Activated CD4-positive, alpha-beta memory T cell treated with anti-CD3 and anti-CD28 coated beads, Interleukin-2, amount 10 ng/mL, durations not matched to agents 7 days and 5 days (primary cell): Measurements from ENCODE around the gene SATL1. TPM values are rescaled to one million over a fixed set of nuclear protein-coding genes. Genes with fewer than 3 reads are reported as not detected.

Experiments used
- CTCF ChIA-PET: fragments of 350-600 bp; sonication (Branson Sonifier 250); formaldehyde crosslinking; loops from one replicate; lab custom pipeline; 2021; ENCODE audit warnings: antibody characterized with exemption, inconsistent platforms; lab: Charles Lee
- POLR2A ChIA-PET: fragments of 350-600 bp; sonication (Branson Sonifier 250); formaldehyde crosslinking; loops from one replicate; lab custom pipeline; 2021; ENCODE audit warnings: antibody characterized with exemption; lab: Charles Lee
- DNase-seq: peaks from one replicate; pipeline ENCODE4 v3.0.0-alpha.2; 2020
- H3K27ac Mint-ChIP-seq: one replicate; pipeline ENCODE4 v1.8.0; 2021; ENCODE audit warnings: mild to moderate bottlenecking, mixed read lengths
- H3K27me3 Mint-ChIP-seq: one replicate; pipeline ENCODE4 v1.8.0; 2021; ENCODE audit warnings: mixed read lengths
- H3K36me3 Mint-ChIP-seq: one replicate; pipeline ENCODE4 v1.8.0; 2021; ENCODE audit warnings: low read depth, mixed read lengths
- H3K4me1 Mint-ChIP-seq: one replicate; pipeline ENCODE4 v1.8.0; 2021; ENCODE audit warnings: mixed read lengths
- H3K4me3 Mint-ChIP-seq: one replicate; pipeline ENCODE4 v1.8.0; 2021; ENCODE audit warnings: mild to moderate bottlenecking, mixed read lengths
- H3K9me3 Mint-ChIP-seq: one replicate; pipeline ENCODE4 v1.8.0; 2021; ENCODE audit warnings: mixed read lengths
- total RNA-seq, 2 experiments: library from RNA; stranded (reverse); gene quantifications; one replicate each; pipeline ENCODE4 v1.2.3, GENCODE V29; 2021

Gene SATL1
- total RNA-seq, 2 experiments from 2014 or later = not detected

DNA sequence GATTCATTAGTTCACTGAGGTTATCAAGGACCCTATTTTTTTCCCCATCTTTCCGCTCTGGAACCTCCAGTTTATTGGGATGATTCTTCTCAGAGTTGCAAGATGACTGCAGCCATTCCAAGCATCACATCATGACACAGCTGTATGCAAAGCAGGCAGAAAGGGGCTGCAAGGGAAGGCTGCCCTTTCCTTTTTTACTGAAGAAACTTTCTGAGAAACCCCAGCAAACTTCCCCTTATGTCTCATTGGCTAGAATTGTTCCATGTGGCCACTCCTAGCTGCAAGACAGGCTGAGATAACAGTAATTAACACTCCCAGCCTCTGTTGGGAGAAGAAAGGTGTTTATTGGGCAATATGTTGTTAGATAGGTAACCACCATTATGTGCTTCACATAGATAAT lies 102.6 kb downstream of the SATL1 start:
- POLR2A ChIA-PET = no interaction called here
- H3K36me3 Mint-ChIP-seq = no peaks in the 10 kb centered on the region
- no peak overlapping the region for H3K27ac Mint-ChIP-seq
- H3K9me3 Mint-ChIP-seq = no peaks in the 10 kb centered on the region
- no peak for DNase-seq
- no peaks in the 10 kb centered on the region for H3K4me1 Mint-ChIP-seq
- no peaks in the 10 kb centered on the region for H3K27me3 Mint-ChIP-seq
- CTCF ChIA-PET = no interaction called here
- H3K4me3 Mint-ChIP-seq = no peak overlapping the region

DNA sequence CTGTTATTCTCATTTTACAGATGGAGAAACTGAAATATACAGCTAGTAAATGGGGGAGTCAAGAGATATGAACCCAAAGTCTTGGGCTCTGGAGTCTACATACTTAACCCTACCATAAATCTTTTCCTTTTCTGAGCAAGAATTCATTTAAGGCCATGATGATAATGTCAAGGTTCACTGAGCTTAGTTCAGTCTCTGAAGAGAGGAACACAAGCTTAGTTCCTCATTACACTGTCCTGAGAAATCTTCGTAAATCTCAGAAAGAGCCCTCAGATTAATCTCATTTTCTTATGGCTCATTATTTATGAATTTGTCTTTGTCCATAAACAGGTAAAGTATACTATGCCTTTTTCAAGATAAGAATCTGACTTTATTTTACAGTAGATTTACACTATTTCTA lies 104.2 kb downstream of the SATL1 start:
- no peak overlapping the region for H3K4me3 Mint-ChIP-seq
- no peak for DNase-seq
- ChIA-PET POLR2A (no interaction called here), CTCF (no interaction called here)
- H3K36me3 Mint-ChIP-seq = no peaks in the 10 kb centered on the region
- no peaks in the 10 kb centered on the region for H3K4me1 Mint-ChIP-seq
- no peak overlapping the region for H3K27ac Mint-ChIP-seq
- H3K9me3 Mint-ChIP-seq = no peaks in the 10 kb centered on the region
- H3K27me3 Mint-ChIP-seq = no peaks in the 10 kb centered on the region

- no peaks in the 10 kb centered on the region for H3K9me3 Mint-ChIP-seq
- no peak overlapping the region for H3K4me3 Mint-ChIP-seq
- CTCF ChIA-PET = no interaction called here
- DNase-seq = no peak
- no peaks in the 10 kb centered on the region for H3K4me1 Mint-ChIP-seq
- no peaks in the 10 kb centered on the region for H3K36me3 Mint-ChIP-seq
- POLR2A ChIA-PET = no interaction called here
- H3K27me3 Mint-ChIP-seq = no peaks in the 10 kb centered on the region
- H3K27ac Mint-ChIP-seq = no peak overlapping the region
Measured at GRCh38 chrX:85136409-85136808, 107.2 kb downstream of the SATL1 start.

- Mint-ChIP-seq H3K9me3 (no peaks in the 10 kb centered on the region), H3K27ac (no peak overlapping the region), H3K4me1 (no peaks in the 10 kb centered on the region), H3K4me3 (no peak overlapping the region), H3K36me3 (no peaks in the 10 kb centered on the region), H3K27me3 (no peaks in the 10 kb centered on the region)
- ChIA-PET CTCF (no interaction called here), POLR2A (no interaction called here)
- no peak for DNase-seq
Measured at GRCh38 chrX:85115252-85115651, 128.3 kb downstream of the SATL1 start.

GRCh38 chrX:85114776-85115175 lies 128.8 kb downstream of the SATL1 start:
- no peaks in the 10 kb centered on the region for H3K36me3 Mint-ChIP-seq
- CTCF ChIA-PET = no interaction called here

DNA sequence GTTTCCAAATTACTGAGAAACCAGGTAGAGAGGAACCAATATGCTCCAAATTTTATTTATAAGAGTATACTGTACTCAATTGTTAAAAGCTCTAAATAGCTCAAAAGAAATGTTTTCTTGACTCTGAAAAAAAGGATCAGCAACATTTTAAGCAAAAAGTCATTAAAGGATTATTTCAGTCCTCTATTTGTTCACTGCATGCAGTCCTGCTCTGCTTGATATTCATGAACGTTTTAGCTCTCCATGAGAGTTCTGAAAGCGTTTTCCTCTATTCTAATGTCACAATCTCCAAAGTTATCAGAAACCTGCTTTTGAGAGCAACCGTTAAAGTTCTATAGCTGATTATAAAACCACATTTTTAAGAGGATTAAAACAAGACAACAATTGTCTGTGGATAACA lies 129.4 kb downstream of the SATL1 start:
- POLR2A ChIA-PET = no interaction called here
- Mint-ChIP-seq H3K4me1 (no peaks in the 10 kb centered on the region), H3K27me3 (no peaks in the 10 kb centered on the region), H3K9me3 (no peaks in the 10 kb centered on the region), H3K27ac (no peak overlapping the region), H3K4me3 (no peak overlapping the region), H3K36me3 (no peaks in the 10 kb centered on the region)
- CTCF ChIA-PET = no interaction called here
- no peak for DNase-seq

More at GRCh38 chrX:85114776-85115175, 128.8 kb downstream of the SATL1 start:
- Mint-ChIP-seq H3K27ac (no peak overlapping the region), H3K4me1 (no peaks in the 10 kb centered on the region), H3K27me3 (no peaks in the 10 kb centered on the region), H3K9me3 (no peaks in the 10 kb centered on the region), H3K4me3 (no peak overlapping the region)
- DNase-seq = no peak
- POLR2A ChIA-PET = no interaction called here

- Mint-ChIP-seq H3K9me3 (no peaks in the 10 kb centered on the region), H3K27me3 (no peaks in the 10 kb centered on the region), H3K36me3 (no peaks in the 10 kb centered on the region), H3K4me3 (no peak overlapping the region), H3K4me1 (no peaks in the 10 kb centered on the region), H3K27ac (no peak overlapping the region)
- CTCF ChIA-PET = no interaction called here
- no peak for DNase-seq
- POLR2A ChIA-PET = no interaction called here
Measured at GRCh38 chrX:85113746-85114145, 129.8 kb downstream of the SATL1 start.

- Mint-ChIP-seq H3K9me3 (no peaks in the 10 kb centered on the region), H3K4me1 (no peaks in the 10 kb centered on the region), H3K27ac (no peak overlapping the region), H3K36me3 (no peaks in the 10 kb centered on the region), H3K4me3 (no peak overlapping the region), H3K27me3 (no peaks in the 10 kb centered on the region)
- CTCF ChIA-PET = interaction anchor here (1.2 kb wide), 1 partner anchor 28 kb away, joined by 4 read pairs; no protein-coding TSS in a partner anchor
- no peak for DNase-seq
- POLR2A ChIA-PET = no interaction called here
Measured at GRCh38 chrX:85112293-85112692, 131.3 kb downstream of the SATL1 start.

GRCh38 chrX:85111347-85111746 lies 132.2 kb downstream of the SATL1 start:
- POLR2A ChIA-PET = no interaction called here
- no peak overlapping the region for H3K4me3 Mint-ChIP-seq
- no peaks in the 10 kb centered on the region for H3K9me3 Mint-ChIP-seq
- H3K36me3 Mint-ChIP-seq = no peaks in the 10 kb centered on the region
- H3K27ac Mint-ChIP-seq = no peak overlapping the region
- H3K4me1 Mint-ChIP-seq = no peaks in the 10 kb centered on the region
- no peaks in the 10 kb centered on the region for H3K27me3 Mint-ChIP-seq
- no peak for DNase-seq
- CTCF ChIA-PET = interaction anchor here (0.9 to 1.2 kb wide), 2 partner anchors 11 to 27 kb away, joined by 3 to 4 read pairs; no protein-coding TSS in a partner anchor

DNA sequence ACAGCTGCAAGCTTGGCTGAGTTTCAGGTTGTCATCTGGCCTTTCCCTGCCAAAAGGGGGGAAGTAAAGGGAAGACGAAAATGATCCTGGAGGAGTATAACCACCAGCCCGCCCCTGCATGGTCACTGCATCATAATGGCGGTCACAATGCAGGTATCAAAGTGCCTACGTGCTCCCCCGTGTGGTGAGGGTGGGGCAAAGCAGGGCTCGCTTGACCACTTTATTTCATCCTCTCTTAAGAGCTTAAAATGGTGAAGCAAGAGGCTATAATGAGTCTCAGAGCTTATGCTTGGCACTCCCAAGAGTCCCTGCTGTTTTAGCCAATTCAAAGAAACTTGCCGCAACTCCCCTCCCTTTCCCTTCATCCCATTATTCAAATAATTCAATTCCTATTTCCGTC lies 134.3 kb downstream of the SATL1 start:
- Mint-ChIP-seq H3K4me1 (no peaks in the 10 kb centered on the region), H3K9me3 (no peaks in the 10 kb centered on the region), H3K27ac (no peak overlapping the region), H3K4me3 (no peak overlapping the region), H3K36me3 (no peaks in the 10 kb centered on the region), H3K27me3 (no peaks in the 10 kb centered on the region)
- DNase-seq = no peak
- CTCF ChIA-PET = interaction anchor here (0.8 kb wide), 1 partner anchor 26 kb away, joined by 3 read pairs; no protein-coding TSS in a partner anchor
- POLR2A ChIA-PET = no interaction called here

DNA sequence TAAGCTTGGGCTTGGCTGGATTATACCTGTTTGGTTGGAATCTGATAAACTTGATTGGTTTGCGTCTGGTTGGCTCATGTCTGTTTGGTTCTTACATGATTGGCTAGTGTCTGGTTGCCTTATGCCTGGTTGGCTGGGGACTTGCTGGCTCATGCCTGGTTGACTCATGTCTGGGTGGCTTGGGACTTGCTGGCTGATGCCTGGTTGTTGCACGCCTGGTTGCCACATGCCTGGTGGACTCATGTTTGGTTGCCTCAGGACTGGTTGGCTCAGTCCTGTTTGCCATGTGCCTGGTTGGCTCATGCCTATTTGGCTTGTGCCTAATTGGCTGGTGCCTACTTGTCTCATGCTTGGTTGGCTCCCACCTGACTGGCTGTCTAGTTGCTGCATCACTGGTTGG lies 135.4 kb downstream of the SATL1 start:
- H3K27ac Mint-ChIP-seq = no peak overlapping the region
- ChIA-PET CTCF (no interaction called here), POLR2A (no interaction called here)
- no peak overlapping the region for H3K4me3 Mint-ChIP-seq
- H3K36me3 Mint-ChIP-seq = no peaks in the 10 kb centered on the region
- DNase-seq = no peak
- no peaks in the 10 kb centered on the region for H3K4me1 Mint-ChIP-seq
- no peaks in the 10 kb centered on the region for H3K27me3 Mint-ChIP-seq
- H3K9me3 Mint-ChIP-seq = no peaks in the 10 kb centered on the region

DNA sequence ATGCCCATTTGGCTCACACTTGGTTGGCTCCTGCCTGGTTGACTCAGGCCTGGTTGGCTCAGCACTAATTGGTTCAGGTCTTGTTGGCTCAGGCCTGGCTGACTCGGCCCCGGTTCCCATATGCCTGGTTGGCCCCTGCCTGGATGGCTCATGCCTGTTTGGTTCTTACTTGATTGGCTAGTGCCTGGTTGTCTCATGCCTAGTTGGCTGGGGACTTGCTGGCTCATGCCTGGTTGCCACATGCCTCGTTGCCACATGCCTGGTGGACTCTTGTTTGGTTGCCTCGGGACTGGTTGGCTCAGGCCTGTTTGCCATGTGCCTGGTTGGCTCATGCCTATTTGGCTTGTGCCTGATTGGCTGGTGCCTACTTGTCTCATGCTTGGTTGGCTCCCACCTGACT lies 136.2 kb downstream of the SATL1 start:
- no peak for DNase-seq
- H3K27me3 Mint-ChIP-seq = no peaks in the 10 kb centered on the region
- CTCF ChIA-PET = no interaction called here

GRCh38 chrX:85089321-85089840 lies 154.2 kb downstream of the SATL1 start:
- Mint-ChIP-seq H3K27ac (no peak overlapping the region), H3K27me3 (no peaks in the 10 kb centered on the region), H3K9me3 (no peaks in the 10 kb centered on the region), H3K4me1 (no peaks in the 10 kb centered on the region), H3K36me3 (peaks cover 11% of the 10 kb centered on the region), H3K4me3 (no peak overlapping the region)
- ChIA-PET CTCF (interaction anchor here (0.6 kb wide), 1 partner anchor 86 kb away, joined by 3 read pairs; the partner anchor contains the start of gene APOOL), POLR2A (no interaction called here)
- no peak for DNase-seq

More for the DNA sequence above, 136.2 kb downstream of the SATL1 start:
- POLR2A ChIA-PET = no interaction called here
- H3K9me3 Mint-ChIP-seq = no peaks in the 10 kb centered on the region
- no peak overlapping the region for H3K27ac Mint-ChIP-seq
- H3K4me1 Mint-ChIP-seq = no peaks in the 10 kb centered on the region
- H3K4me3 Mint-ChIP-seq = no peak overlapping the region
- H3K36me3 Mint-ChIP-seq = no peaks in the 10 kb centered on the region

DNA sequence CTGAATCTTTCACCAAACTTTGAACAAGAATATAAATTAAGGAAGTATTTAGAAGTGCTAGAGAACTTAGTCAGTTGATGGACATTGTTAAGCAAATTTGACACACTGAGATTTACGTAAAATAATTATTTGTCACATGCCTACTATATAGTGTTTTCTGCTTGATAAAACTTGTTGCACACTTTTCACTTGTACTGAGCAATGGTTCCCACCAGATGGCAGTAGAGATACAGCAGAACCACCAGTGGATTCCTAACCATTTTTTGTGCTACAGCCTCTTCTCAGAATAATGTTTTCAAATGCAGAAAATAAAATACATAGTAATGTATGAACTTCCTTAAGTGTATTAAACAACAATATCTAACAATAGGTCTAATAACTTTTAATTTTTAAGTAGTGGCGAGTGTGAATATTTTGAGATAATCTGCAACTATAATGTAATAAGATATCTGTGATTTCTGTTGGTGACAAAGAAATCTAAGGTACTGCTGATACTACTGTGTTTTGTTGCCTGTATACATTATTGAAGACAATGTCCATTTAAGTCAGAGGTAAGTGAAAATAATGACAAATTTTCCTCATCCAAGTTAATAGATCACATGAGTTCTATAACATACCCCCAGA lies 158.7 kb downstream of the SATL1 start:
- CTCF ChIA-PET = interaction anchor here (1.4 kb wide), 1 partner anchor 27 kb away, joined by 4 read pairs; no protein-coding TSS in a partner anchor
- Mint-ChIP-seq H3K4me3 (no peak overlapping the region), H3K27me3 (no peaks in the 10 kb centered on the region), H3K9me3 (no peaks in the 10 kb centered on the region), H3K36me3 (peaks cover 11% of the 10 kb centered on the region), H3K27ac (no peak overlapping the region), H3K4me1 (no peaks in the 10 kb centered on the region)
- POLR2A ChIA-PET = no interaction called here
- no peak for DNase-seq
